ENCODE data around the gene S100A4.
A peak's percentile ranks its signal among the peaks of the same experiment; 100 is the strongest.

S100A4 gene

DNA sequence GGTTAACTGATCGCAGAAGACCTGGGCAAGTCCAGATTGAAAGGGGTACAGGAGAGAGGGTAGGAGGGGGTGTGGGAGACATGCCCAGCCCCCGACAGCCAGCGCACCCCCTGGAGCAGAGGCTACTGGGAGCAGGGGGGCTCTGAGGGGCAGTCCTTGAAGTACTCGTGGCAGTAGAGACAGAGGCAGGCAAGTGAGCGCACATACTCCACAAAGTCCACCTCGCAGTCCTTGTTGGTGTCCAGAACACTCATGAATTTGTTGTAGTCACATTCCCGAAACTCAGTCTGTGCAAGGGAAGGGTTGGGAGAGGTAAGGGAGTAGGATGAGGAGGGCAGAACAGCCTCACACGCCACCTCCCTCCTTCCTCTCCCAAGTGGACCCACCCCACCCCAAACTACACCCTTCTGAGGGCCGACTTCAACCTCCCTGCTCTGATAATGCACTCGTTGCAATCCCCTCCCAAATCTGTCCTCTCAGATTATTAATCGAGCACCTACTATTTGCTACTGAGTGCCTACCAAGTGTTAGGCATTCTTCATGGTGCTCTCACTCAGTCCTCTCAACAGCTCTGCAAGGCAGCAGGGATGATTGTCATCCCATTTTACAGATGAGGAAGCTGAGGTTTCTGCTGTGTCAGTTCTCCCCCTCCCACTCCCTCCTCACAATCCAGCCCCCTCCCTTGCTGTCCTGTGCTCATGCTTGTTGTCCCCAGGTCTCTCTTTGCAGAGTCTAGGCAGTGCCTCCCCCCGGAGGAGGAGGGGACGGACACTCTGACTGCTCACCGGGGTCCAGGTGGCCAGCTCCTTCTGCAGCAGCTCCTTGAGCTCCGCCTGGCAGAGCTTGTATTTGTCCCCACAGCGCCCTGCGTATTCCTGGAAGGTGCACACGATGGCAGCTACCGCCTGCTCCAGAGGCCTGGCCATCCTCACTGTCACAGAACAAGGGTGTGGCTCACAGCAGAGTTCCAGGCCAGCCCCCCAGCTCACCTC lies 2.2 kb upstream of the S100A4 start:
- Histone ChIP-seq H3K4me1 (ENCODE audit: control insufficient read depth, insufficient read depth, low read length, unreplicated experiment) (peaks cover 57% of the 10 kb centered on the region), H3K4me3 (ENCODE audit: low read depth, low read length) (no peak overlapping the region), H3K27ac (ENCODE audit: low read depth, low read length) (peak overlapping the region; percentile 77), H2AFZ (ENCODE audit: low read length, unreplicated experiment) (no peak overlapping the region), H3K27me3 (ENCODE audit: insufficient read depth, low read length) (no peaks in the 10 kb centered on the region), H3K36me3 (ENCODE audit: insufficient read depth, low read length) (no peaks in the 10 kb centered on the region), H3K79me2 (ENCODE audit: control insufficient read depth, insufficient read depth, low read length, unreplicated experiment) (no peaks in the 10 kb centered on the region)

DNA sequence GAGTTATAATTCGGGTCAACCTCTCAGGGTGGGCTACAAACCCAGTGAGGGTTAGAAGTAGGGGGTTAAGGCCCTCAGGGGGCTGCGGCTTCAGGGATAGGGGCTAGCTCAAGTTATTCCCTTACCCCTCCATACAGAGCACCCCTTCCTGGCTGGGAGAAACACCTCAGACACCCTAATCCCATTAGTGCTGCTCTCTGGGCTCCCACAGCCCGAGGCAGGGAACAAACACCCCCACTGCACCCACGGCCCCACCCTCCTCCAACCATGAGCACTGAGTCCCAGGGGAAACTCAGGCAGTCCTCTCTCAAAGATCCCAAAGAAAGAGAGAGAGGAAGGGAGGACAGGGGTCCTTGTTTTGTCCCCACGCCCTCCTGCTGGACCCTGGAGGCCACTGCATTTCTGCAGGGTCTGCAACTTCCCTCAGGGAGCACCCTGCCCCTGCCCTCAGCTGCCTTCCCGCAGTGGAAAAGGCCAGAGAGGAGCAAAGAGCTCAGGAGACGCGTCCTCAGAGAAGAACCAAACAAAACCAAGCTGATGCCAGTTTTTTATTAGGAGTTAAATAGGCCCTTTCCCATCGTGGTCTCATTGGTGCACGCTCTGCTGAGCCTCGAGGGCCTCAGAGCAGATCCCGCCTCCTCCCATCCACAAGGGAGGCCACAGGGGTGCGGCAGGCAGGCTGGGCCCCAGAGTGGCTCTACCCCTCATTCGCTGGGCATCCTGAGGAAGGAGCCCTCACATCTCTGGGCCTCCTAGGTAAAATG lies 1.4 kb upstream of the S100A4 start:
- Histone ChIP-seq H3K27me3 (ENCODE audit: insufficient read depth, low read length) (no peaks in the 10 kb centered on the region), H2AFZ (ENCODE audit: low read length, unreplicated experiment) (no peak overlapping the region), H3K79me2 (ENCODE audit: control insufficient read depth, insufficient read depth, low read length, unreplicated experiment) (no peaks in the 10 kb centered on the region), H3K4me3 (ENCODE audit: low read depth, low read length) (no peak overlapping the region), H3K36me3 (ENCODE audit: insufficient read depth, low read length) (no peaks in the 10 kb centered on the region), H3K4me1 (ENCODE audit: control insufficient read depth, insufficient read depth, low read length, unreplicated experiment) (peaks cover 56% of the 10 kb centered on the region), H3K27ac (ENCODE audit: low read depth, low read length) (no peak overlapping the region)

DNA sequence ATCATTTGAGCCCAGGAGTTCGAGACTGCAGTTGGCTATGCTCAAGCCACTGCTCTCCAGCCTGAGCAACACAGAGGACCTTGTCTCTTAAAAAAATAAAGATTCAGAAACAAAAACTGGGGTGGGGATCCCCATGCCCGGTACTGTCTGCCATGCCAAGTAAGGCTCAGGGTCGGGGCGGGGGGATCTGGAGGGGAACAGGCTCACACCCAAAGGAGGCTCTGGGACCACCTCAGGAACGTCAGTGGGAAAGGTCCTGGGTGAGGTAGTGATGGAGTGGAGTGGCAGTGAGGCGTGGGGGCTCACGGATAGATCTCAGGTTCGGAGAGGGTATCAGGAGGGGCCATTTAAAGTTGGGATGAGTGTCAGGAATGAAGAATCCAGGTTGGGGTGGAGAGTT lies 765 bp upstream of the S100A4 start:
- Histone ChIP-seq H3K36me3 (ENCODE audit: insufficient read depth, low read length) (no peaks in the 10 kb centered on the region), H2AFZ (ENCODE audit: low read length, unreplicated experiment) (no peak overlapping the region), H3K4me3 (ENCODE audit: low read depth, low read length) (no peak overlapping the region), H3K79me2 (ENCODE audit: control insufficient read depth, insufficient read depth, low read length, unreplicated experiment) (no peaks in the 10 kb centered on the region), H3K27ac (ENCODE audit: low read depth, low read length) (no peak overlapping the region), H3K4me1 (ENCODE audit: control insufficient read depth, insufficient read depth, low read length, unreplicated experiment) (peaks cover 56% of the 10 kb centered on the region), H3K27me3 (ENCODE audit: insufficient read depth, low read length) (no peaks in the 10 kb centered on the region)

DNA sequence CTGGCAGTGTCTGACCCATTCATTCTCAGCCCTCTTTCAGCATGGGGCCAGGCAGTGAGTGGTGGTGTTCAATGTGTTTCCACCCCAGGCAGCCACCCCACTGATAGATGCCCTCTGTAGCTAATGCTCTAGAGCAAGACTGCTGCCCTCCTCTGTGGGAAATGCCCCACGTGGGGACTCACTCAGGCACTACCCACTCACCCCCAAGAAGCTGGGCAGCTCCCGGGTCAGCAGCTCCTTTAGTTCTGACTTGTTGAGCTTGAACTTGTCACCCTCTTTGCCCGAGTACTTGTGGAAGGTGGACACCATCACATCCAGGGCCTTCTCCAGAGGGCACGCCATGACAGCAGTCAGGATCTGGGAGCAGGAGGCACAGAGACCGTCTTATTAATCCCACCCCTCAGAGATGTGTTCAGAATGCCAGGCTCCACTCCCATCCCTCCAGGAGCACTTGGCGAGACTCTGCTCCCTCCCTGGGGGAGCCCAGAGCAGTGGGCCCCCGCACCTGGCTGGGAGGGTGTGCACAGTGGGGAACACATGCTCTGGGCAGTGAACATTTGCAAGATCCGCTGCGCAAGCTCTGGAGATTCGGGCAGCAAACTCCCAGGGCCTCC lies 1.0 kb downstream of the S100A4 start:
- Histone ChIP-seq H3K4me1 (ENCODE audit: control insufficient read depth, insufficient read depth, low read length, unreplicated experiment) (peaks cover 55% of the 10 kb centered on the region), H3K79me2 (ENCODE audit: control insufficient read depth, insufficient read depth, low read length, unreplicated experiment) (no peaks in the 10 kb centered on the region), H3K4me3 (ENCODE audit: low read depth, low read length) (peak overlapping the region; percentile 64), H3K27me3 (ENCODE audit: insufficient read depth, low read length) (no peaks in the 10 kb centered on the region), H3K36me3 (ENCODE audit: insufficient read depth, low read length) (no peaks in the 10 kb centered on the region), H2AFZ (ENCODE audit: low read length, unreplicated experiment) (peak overlapping the region; percentile 67), H3K27ac (ENCODE audit: low read depth, low read length) (peak overlapping the region; percentile 49; the same call in 1 of the 2 replicates)

DNA sequence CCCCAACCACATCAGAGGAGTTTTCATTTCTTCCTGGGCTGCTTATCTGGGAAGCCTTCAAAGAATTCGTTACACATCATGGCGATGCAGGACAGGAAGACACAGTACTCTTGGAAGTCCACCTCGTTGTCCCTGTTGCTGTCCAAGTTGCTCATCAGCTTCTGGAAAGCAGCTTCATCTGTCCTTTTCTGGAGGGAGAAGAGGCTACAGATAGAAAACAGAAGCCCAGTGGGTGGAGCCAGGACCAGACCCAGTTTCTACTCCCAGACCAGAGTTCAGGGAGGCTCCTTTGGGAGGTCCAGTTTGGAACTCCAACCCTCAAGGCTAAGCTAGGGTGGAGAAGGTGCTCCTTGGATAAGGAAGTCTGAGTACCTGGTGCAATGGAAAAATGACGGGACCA lies 1.9 kb downstream of the S100A4 start:
- no peak overlapping the region for H2AFZ ChIP-seq (ENCODE audit: low read length, unreplicated experiment)
- H3K4me1 ChIP-seq (ENCODE audit: control insufficient read depth, insufficient read depth, low read length, unreplicated experiment), result peaks cover 46% of the 10 kb centered on the region
- H3K4me3 ChIP-seq (ENCODE audit: low read depth, low read length), result peak overlapping the region; percentile 64; the same call in 1 of the 2 replicates
- H3K27ac ChIP-seq (ENCODE audit: low read depth, low read length), result no peak overlapping the region
- no peaks in the 10 kb centered on the region for H3K79me2 ChIP-seq (ENCODE audit: control insufficient read depth, insufficient read depth, low read length, unreplicated experiment)
- H3K27me3 ChIP-seq (ENCODE audit: insufficient read depth, low read length), result no peaks in the 10 kb centered on the region
- no peaks in the 10 kb centered on the region for H3K36me3 ChIP-seq (ENCODE audit: insufficient read depth, low read length)

DNA sequence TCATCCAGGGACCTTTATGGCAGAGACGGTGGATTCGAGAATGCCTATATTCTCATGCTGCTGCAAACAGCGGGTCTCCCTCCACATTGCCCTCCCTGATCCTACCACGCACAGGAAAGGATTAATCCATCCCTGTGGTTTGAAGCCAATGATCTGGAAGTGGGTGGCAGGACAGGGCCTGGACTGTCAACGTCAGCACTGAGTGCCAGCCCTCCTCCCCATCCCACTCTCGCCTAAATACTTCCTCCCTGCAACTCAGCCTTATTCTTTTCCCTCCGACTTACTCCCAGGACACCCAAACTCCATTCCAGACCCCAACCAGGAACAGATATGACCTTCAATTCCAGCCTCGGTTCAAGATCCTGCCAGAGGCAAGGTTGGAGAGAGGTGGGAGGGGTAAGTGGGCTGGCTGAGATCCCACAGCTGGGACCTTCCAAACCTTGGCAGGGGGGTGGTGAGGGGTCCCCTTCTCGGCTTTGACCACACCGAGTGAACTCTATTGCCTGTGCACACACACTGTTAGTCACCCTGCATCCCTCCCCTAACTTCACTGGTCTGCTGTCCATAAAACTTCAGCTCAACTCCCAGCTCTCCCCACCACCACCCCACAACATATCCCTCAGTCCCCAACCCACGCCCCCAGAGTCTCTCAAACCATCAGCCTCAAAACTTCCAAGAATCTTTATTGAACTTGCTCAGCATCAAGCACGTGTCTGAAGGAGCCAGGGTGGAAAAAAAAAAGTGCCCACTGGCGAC lies 2.5 kb downstream of the S100A4 start:
- H3K36me3 ChIP-seq (ENCODE audit: insufficient read depth, low read length), result no peaks in the 10 kb centered on the region
- H3K4me1 ChIP-seq (ENCODE audit: control insufficient read depth, insufficient read depth, low read length, unreplicated experiment), result peaks cover 40% of the 10 kb centered on the region
- no peaks in the 10 kb centered on the region for H3K27me3 ChIP-seq (ENCODE audit: insufficient read depth, low read length)
- no peaks in the 10 kb centered on the region for H3K79me2 ChIP-seq (ENCODE audit: control insufficient read depth, insufficient read depth, low read length, unreplicated experiment)
- H3K27ac ChIP-seq (ENCODE audit: low read depth, low read length), result no peak overlapping the region
- H3K4me3 ChIP-seq (ENCODE audit: low read depth, low read length), result no peak overlapping the region
- no peak overlapping the region for H2AFZ ChIP-seq (ENCODE audit: low read length, unreplicated experiment)

DNA sequence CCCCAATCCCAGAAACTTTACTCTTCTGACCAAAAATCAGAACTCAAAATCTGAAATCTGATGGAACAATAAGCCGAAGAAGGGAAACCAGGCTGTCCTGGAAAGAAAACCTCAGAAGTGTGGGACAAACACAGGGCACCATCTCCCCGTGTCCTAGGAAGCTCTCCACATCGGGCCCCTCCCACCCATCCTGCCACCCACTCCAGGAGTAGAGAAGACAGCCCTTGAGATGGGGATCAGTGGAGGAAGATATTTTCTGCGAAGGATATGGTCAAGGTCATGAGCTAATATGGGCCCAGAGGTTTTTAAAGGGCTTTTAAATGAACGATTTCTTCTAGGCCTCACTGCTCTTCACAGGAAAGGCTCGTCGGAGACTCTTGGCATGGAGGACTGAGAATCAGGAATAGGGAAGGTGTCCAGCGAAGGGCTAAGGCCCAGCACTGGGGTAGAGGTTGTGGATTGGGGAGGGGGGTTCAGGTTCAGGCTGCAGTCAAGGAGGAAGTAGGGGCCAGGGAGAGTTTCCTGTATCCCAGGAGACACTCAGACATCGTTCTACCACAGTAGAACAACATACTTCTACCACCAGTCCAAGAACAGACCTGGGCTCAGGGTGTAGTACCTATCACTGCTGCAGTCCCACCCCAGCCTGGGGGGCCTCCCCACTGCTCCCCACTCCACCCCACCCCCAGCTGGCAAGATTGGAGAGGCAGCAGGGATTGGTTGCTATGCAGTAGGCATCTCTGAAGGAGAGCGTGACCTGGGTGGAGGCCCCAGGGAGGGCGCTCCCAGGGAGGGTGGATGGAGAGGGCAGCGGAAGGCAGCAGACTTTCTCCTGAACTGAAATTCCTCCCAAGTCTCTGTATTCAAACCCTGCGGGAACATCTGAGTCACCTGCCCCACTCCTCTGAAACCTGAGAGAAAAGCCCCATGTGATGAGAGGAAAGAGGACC lies 3.7 kb downstream of the S100A4 start:
- Histone ChIP-seq H3K4me1 (ENCODE audit: control insufficient read depth, insufficient read depth, low read length, unreplicated experiment) (peaks cover 37% of the 10 kb centered on the region), H3K27me3 (ENCODE audit: insufficient read depth, low read length) (no peaks in the 10 kb centered on the region), H3K36me3 (ENCODE audit: insufficient read depth, low read length) (no peaks in the 10 kb centered on the region), H2AFZ (ENCODE audit: low read length, unreplicated experiment) (no peak overlapping the region), H3K79me2 (ENCODE audit: control insufficient read depth, insufficient read depth, low read length, unreplicated experiment) (no peaks in the 10 kb centered on the region), H3K27ac (ENCODE audit: low read depth, low read length) (no peak overlapping the region), H3K4me3 (ENCODE audit: low read depth, low read length) (no peak overlapping the region)

DNA sequence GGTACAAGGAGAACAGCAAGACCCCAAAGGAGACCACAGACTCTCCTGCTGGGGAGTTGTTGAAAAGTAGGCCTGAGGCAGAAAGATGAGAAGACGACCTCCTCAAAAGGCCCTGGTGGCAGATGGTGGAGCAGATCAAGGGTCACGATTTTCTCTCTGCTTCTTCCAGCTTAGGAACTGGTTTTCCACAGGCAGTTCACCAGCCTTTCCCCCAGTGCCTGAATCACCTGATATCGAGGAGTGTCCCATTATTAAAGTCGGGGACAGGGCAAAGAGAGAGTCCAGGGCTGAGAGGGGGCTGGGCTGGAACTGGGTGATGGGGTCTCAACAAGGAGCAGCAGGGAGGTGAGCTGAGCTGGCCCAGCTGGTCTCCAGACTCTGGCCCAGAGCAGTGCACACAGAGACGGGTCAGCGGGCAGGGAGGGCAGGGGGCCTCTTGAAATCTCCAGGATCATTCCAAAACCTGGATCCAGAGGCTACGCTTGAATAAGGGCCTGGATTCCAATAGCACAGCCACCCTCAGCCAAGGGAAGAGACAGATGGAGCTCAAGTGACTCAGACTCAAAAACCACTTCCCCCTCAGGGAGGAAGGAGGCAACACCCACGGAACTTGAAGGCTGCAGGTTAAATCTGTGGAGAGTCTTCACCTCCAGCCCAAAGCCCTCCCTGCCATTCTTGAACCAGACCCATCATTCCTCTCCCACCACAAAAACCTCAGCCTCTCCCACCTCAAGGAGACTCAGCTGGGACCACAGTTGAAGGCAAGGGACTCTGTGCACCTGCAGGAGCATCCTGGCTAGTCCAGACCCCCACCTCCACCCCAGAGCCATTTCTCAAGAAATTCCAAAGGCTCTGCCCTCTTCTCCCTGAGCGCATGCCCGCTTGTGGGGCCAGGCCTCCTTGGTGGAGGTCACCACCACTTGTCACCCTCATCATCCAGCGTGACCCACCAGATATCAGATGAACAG lies 4.9 kb downstream of the S100A4 start, which contains the start of gene S100A5:
S100A5 (minus strand) TSS at position 541 of the 968 bp plus-strand sequence. CDS start 743 bp downstream, outside the sequence.
- no peak within 1 kb of the TSS for H3K27ac ChIP-seq (ENCODE audit: low read depth, low read length)
- H3K4me1 ChIP-seq (ENCODE audit: control insufficient read depth, insufficient read depth, low read length, unreplicated experiment), result peaks cover 33% of the 10 kb centered on the region
- no peak within 1 kb of the TSS for H2AFZ ChIP-seq (ENCODE audit: low read length, unreplicated experiment)
- peaks cover 1% of the 10 kb centered on the region for H3K79me2 ChIP-seq (ENCODE audit: control insufficient read depth, insufficient read depth, low read length, unreplicated experiment)
- no peak within 1 kb of the TSS for H3K4me3 ChIP-seq (ENCODE audit: low read depth, low read length)
- H3K36me3 ChIP-seq (ENCODE audit: insufficient read depth, low read length), result no peaks in the 10 kb centered on the region
- no peaks in the 10 kb centered on the region for H3K27me3 ChIP-seq (ENCODE audit: insufficient read depth, low read length)
